ENCODE measurements around the gene SEMA5A.

Gene SEMA5A

DNA sequence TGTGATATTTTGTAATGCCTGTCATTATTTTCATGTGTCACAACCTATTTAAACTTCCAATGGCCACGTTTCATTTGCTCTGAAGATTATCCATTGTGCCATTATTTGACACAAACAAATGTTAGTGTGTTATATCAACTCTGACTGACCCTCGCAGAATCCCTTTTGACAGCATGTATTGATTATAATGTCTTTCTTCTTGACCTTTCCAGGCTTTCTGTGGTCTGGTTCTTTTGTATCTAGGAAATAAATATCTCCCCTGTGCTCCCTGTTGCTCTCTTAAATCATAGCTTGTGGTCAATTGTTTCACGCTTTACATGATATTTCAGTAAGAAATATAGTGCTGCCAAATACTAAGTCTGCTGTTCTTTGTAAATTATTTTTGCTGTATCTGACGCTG, 442.6 kb downstream of the SEMA5A start:
- no peaks in the 10 kb centered on the region for H3K4me1 Mint-ChIP-seq
- no peak overlapping the region for H3K4me3 Mint-ChIP-seq
- TF ChIP-seq, protein P1, sequence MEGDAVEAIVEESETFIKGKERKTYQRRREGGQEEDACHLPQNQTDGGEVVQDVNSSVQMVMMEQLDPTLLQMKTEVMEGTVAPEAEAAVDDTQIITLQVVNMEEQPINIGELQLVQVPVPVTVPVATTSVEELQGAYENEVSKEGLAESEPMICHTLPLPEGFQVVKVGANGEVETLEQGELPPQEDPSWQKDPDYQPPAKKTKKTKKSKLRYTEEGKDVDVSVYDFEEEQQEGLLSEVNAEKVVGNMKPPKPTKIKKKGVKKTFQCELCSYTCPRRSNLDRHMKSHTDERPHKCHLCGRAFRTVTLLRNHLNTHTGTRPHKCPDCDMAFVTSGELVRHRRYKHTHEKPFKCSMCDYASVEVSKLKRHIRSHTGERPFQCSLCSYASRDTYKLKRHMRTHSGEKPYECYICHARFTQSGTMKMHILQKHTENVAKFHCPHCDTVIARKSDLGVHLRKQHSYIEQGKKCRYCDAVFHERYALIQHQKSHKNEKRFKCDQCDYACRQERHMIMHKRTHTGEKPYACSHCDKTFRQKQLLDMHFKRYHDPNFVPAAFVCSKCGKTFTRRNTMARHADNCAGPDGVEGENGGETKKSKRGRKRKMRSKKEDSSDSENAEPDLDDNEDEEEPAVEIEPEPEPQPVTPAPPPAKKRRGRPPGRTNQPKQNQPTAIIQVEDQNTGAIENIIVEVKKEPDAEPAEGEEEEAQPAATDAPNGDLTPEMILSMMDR (IDR thresholded peaks at IDR 0.05), result no peak

DNA sequence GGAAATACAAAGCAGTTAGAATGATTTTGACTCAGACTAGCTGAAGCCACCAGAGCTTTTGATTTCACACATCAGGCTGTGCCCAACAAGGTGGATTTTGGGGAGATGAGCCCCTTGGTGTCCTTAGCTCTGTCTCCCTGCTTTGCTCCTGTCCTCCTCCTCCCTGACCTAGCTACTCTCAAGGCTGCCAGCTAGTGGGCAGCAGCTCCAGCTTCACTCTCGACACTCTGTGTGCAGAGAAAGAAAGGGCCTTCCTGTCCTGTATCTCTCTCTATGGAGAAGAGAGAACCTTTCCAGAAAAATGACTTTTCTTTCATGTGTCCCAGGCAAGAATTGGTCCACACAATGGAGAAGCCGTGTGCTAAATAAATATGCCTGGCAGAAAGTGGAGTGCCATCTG, 446.2 kb downstream of the SEMA5A start:
- no peak for DNase-seq
- TF ChIP-seq, protein P1 (IDR thresholded peaks at IDR 0.05), result no peak
- no peaks in the 10 kb centered on the region for H3K36me3 Mint-ChIP-seq (ENCODE audit: low read depth)
- H3K4me1 Mint-ChIP-seq, result no peaks in the 10 kb centered on the region
- no peaks in the 10 kb centered on the region for H3K9me3 Mint-ChIP-seq
- no peaks in the 10 kb centered on the region for H3K27me3 Mint-ChIP-seq (ENCODE audit: low read depth, poor library complexity)
- H3K4me3 Mint-ChIP-seq, result no peak overlapping the region
- H3K27ac Mint-ChIP-seq, result no peak overlapping the region

More for the DNA sequence above, 442.6 kb downstream of the SEMA5A start:
- Mint-ChIP-seq H3K36me3 (ENCODE audit: low read depth) (peaks cover 8% of the 10 kb centered on the region), H3K27me3 (ENCODE audit: low read depth, poor library complexity) (no peaks in the 10 kb centered on the region), H3K9me3 (no peaks in the 10 kb centered on the region), H3K27ac (no peak overlapping the region)
- no peak for DNase-seq

DNA sequence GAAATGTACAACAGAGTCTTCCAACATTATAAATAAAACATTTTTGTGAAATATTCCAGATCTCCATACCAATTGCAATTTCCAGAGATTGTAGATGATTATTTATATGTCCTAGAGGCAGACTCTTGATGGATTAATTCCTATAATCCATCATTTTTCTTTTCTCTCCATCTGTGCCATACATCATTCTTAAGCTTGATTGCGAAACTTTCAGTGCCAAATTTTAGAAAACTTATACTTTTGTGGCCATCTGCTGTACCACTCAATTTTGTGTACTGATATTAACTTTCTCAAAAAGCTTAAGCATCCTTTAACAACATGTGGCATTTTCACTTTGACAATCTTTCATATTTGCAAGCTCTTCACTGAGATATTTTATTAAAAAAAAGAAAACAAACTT, 446.9 kb downstream of the SEMA5A start:
- H3K27me3 Mint-ChIP-seq (ENCODE audit: low read depth, poor library complexity), result no peaks in the 10 kb centered on the region
- peaks cover under 1% of the 10 kb centered on the region for H3K36me3 Mint-ChIP-seq (ENCODE audit: low read depth)
- TF ChIP-seq, protein P1 (IDR thresholded peaks at IDR 0.05), result no peak
- no peaks in the 10 kb centered on the region for H3K4me1 Mint-ChIP-seq
- H3K4me3 Mint-ChIP-seq, result no peak overlapping the region
- H3K27ac Mint-ChIP-seq, result no peak overlapping the region
- DNase-seq, result no peak
- H3K9me3 Mint-ChIP-seq, result no peaks in the 10 kb centered on the region

DNA sequence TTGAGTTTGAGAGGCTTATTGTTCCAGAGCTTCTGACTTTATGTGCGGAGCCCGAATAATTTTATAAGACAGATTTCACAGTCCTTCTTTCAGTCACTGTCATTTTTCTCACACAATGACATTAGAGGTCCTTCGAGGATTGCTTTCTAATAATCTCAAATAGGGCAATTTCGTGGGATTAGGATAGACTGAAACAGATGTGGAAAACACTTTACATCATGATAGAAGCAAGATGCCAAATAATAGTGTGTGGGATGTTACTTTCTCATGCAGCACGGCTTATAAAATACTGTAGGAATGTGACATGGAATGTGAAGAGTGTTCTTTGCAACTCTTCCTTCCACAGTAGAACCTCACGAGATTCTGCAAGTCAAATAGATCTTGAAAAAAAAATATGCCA, 451.3 kb downstream of the SEMA5A start:
- Mint-ChIP-seq H3K36me3 (ENCODE audit: low read depth) (peaks cover 5% of the 10 kb centered on the region), H3K9me3 (no peaks in the 10 kb centered on the region), H3K27ac (no peak overlapping the region), H3K4me1 (no peaks in the 10 kb centered on the region), H3K27me3 (ENCODE audit: low read depth, poor library complexity) (no peaks in the 10 kb centered on the region), H3K4me3 (no peak overlapping the region)
- DNase-seq, result no peak
- TF ChIP-seq, protein P1 (IDR thresholded peaks at IDR 0.05), result no peak

DNA sequence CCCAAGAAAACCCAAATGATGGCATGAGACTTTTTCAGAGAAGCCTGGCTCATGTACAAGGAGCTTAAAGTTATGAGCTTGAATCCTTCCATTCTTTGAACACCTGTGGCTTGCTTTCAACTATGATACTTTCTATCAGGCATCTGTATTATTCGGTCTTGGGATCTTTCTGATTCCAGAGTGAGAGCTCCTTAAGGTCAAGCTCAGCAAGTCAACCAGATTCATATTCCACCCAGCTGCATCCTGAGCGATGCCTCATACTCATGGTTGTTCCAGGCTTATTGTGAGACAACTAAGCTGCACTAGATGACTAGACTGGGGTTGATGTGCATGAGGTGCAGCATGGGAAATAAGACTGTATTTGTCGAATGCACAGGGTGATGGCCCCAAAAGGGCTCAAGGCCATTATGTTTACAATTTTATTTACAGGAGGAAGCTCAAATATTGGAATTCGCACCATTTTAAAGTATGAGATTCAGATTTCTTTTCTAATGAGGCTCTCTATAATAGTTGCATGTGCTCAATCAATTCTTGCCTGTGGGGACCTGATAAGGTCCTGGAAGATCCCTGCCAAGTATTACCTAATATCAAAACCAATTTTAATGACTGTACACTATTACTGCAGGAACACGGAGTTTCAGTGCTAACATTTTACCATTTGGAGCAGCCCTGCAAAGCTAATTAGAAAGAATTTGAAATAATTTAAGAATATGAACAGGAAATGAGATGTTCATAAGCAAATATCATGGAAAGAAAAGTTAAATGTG, 453.8 kb downstream of the SEMA5A start:
- H3K36me3 Mint-ChIP-seq (ENCODE audit: low read depth), result peaks cover 6% of the 10 kb centered on the region
- no peak overlapping the region for H3K4me3 Mint-ChIP-seq
- no peak overlapping the region for H3K27ac Mint-ChIP-seq
- no peak for DNase-seq
- H3K4me1 Mint-ChIP-seq, result no peaks in the 10 kb centered on the region
- no peaks in the 10 kb centered on the region for H3K27me3 Mint-ChIP-seq (ENCODE audit: low read depth, poor library complexity)
- TF ChIP-seq, protein P1 (IDR thresholded peaks at IDR 0.05), result no peak
- peaks cover 1% of the 10 kb centered on the region for H3K9me3 Mint-ChIP-seq

All from nephron progenitor cell (in vitro differentiated cells).